H1 (cell line): Measurements from ENCODE around the gene DGKI. TPM values are rescaled to one million over a fixed set of nuclear protein-coding genes. Genes with fewer than 3 reads are reported as not detected.

Experiments used
- CTCF ChIA-PET: fragments of 300-600 bp; sonication (Branson Sonifier 250); formaldehyde crosslinking; loops from one replicate; lab custom pipeline; 2021; ENCODE audit not compliant: partially characterized antibody; lab: Charles Lee
- POLR2A ChIA-PET: fragments of 300-600 bp; sonication (Branson Sonifier 250); formaldehyde crosslinking; loops from one replicate; lab custom pipeline; 2021; ENCODE audit warnings: inconsistent platforms; ENCODE audit not compliant: partially characterized antibody; lab: Charles Lee
- DNase-seq, 2 experiments: peaks; one replicate each; pipeline versions ENCODE4 v3.0.0 to v3.0.0-alpha.2; 2010 to 2022; ENCODE audit warnings: low spot score in 2 of 2, low read depth in 1 of 2, mixed read lengths in 1 of 2
- FAIRE-seq: peaks from 2 replicates; lab custom pipeline; 2011; peaks lifted over from hg19 to GRCh38; lab: Jason Lieb, UNC
- H2AFZ ChIP-seq: 2 replicates; pipeline ENCODE4 v1.8.1; 2012; ENCODE audit warnings: low read length, inconsistent platforms
- H2AK5ac ChIP-seq: 2 replicates; pipeline ENCODE4 v1.6.1; 2013; ENCODE audit warnings: low read depth, low read length
- H2BK120ac ChIP-seq: replicated peaks from 2 replicates; pipeline ENCODE3; 2013; ENCODE audit warnings: low read depth, low read length, inconsistent platforms
- H2BK12ac ChIP-seq: 2 replicates; pipeline ENCODE4 v1.6.1; 2013; ENCODE audit warnings: low read depth, low read length
- H2BK15ac ChIP-seq: 2 replicates; pipeline ENCODE4 v1.6.1; 2013; ENCODE audit warnings: low read length
- H2BK20ac ChIP-seq: 2 replicates; pipeline ENCODE4 v1.6.1; 2013; ENCODE audit warnings: low read length
- H2BK5ac ChIP-seq: 2 replicates; pipeline ENCODE4 v1.6.1; 2013; ENCODE audit warnings: low read depth, low read length
- H3K14ac ChIP-seq: 2 replicates; pipeline ENCODE4 v1.6.1; 2013; ENCODE audit warnings: inconsistent platforms; ENCODE audit not compliant: insufficient read length
- H3K18ac ChIP-seq: 2 replicates; pipeline ENCODE4 v1.6.1; 2013; ENCODE audit warnings: low read length; ENCODE audit errors: extremely low read depth
- H3K23ac ChIP-seq: 2 replicates; pipeline ENCODE4 v1.6.1; 2013; ENCODE audit warnings: inconsistent platforms; ENCODE audit not compliant: insufficient read length
- H3K23me2 ChIP-seq: 2 replicates; pipeline ENCODE4 v1.6.1; 2013; ENCODE audit warnings: low read depth, low read length
- H3K27ac ChIP-seq: 2 replicates; pipeline ENCODE4 v1.6.1; 2011; ENCODE audit warnings: low read depth, low read length, inconsistent platforms
- H3K27me3 ChIP-seq, 4 experiments: replicated peaks in 1 of 4; 1 replicate in 1 of 4; 2 replicates in 3 of 4; pipeline versions ENCODE4 v1.6.1 to v1.8.1; 2011 to 2013; ENCODE audit warnings: low read length in 3 of 4, mild to moderate bottlenecking in 3 of 4, inconsistent platforms in 2 of 4, mixed read lengths in 2 of 4, moderate library complexity in 1 of 4; ENCODE audit not compliant: control insufficient read depth in 3 of 4, insufficient read depth in 3 of 4; ENCODE audit errors: extremely low read depth in 1 of 4
- H3K36me3 ChIP-seq, 4 experiments: 2 replicates each; pipeline versions ENCODE4 v1.6.1 to v1.8.1; 2011 to 2013; ENCODE audit warnings: mild to moderate bottlenecking in 4 of 4, low read length in 3 of 4, moderate library complexity in 2 of 4, control low read depth in 1 of 4, inconsistent platforms in 1 of 4; ENCODE audit not compliant: insufficient read depth in 4 of 4, control insufficient read depth in 2 of 4
- H3K4ac ChIP-seq: replicated peaks from 2 replicates; pipeline ENCODE3; 2013; ENCODE audit warnings: low read length, low read depth, mixed read lengths, inconsistent platforms; ENCODE audit not compliant: insufficient read length
- H3K4me1 ChIP-seq, 4 experiments: replicated peaks in 1 of 4; 1 replicate in 1 of 4; 2 replicates in 3 of 4; pipeline versions ENCODE4 v1.6.1 to v1.8.1; 2011 to 2013; ENCODE audit warnings: low read length in 3 of 4, inconsistent platforms in 2 of 4, mixed read lengths in 1 of 4; ENCODE audit not compliant: insufficient read depth in 4 of 4, control insufficient read depth in 3 of 4
- H3K4me2 ChIP-seq, 2 experiments: 2 replicates each; pipeline versions ENCODE4 v1.6.1 to v1.8.1; 2011 to 2013; ENCODE audit warnings: low read depth in 2 of 2, low read length in 2 of 2, control low read depth in 1 of 2, inconsistent platforms in 1 of 2, mild to moderate bottlenecking in 1 of 2; ENCODE audit not compliant: insufficient read depth in 1 of 2
- H3K4me3 ChIP-seq, 4 experiments: fragments of 200-600, 300-600 bp in 1 of 4; sonication (generic), shearing (Covaris generic), sonication (Bioruptor Twin) in 1 of 4; 2 replicates each; pipeline versions ENCODE4 v1.5.1 to v1.8.1; 2011 to 2016; ENCODE audit warnings: low read length in 4 of 4, low read depth in 3 of 4, control low read depth in 2 of 4, inconsistent platforms in 2 of 4, mild to moderate bottlenecking in 2 of 4, mixed read lengths in 1 of 4, moderate library complexity in 1 of 4; ENCODE audit not compliant: insufficient read depth in 2 of 4; ENCODE audit errors: extremely low read depth in 1 of 4
- H3K56ac ChIP-seq: replicated peaks from 2 replicates; pipeline ENCODE3; 2013; ENCODE audit warnings: low read depth, mild to moderate bottlenecking, mixed read lengths, low read length, inconsistent platforms; ENCODE audit not compliant: insufficient read length
- H3K79me1 ChIP-seq: 2 replicates; pipeline ENCODE4 v1.6.1; 2013; ENCODE audit warnings: low read depth, low read length, control low read depth
- H3K79me2 ChIP-seq, 2 experiments: 2 replicates each; pipeline versions ENCODE4 v1.6.1 to v1.8.1; 2012 to 2013; ENCODE audit warnings: low read length in 2 of 2, mild to moderate bottlenecking in 2 of 2, inconsistent platforms in 1 of 2; ENCODE audit not compliant: insufficient read depth in 2 of 2, control insufficient read depth in 1 of 2
- H3K9ac ChIP-seq, 4 experiments: replicated peaks in 1 of 4; 1 replicate in 1 of 4; 2 replicates in 3 of 4; pipeline versions ENCODE4 v1.6.1 to v1.8.1; 2011 to 2013; ENCODE audit warnings: low read depth in 3 of 4, low read length in 3 of 4, control low read depth in 2 of 4, mild to moderate bottlenecking in 2 of 4, moderate library complexity in 2 of 4, inconsistent platforms in 1 of 4; ENCODE audit errors: extremely low read depth in 1 of 4
- H3K9me3 ChIP-seq, 2 experiments: 2 replicates each; pipeline versions ENCODE4 v1.6.1 to v1.8.1; 2012 to 2013; ENCODE audit warnings: mild to moderate bottlenecking in 2 of 2, moderate library complexity in 2 of 2, control low read depth in 1 of 2, inconsistent platforms in 1 of 2, low read depth in 1 of 2, low read length in 1 of 2, mixed read lengths in 1 of 2; ENCODE audit not compliant: insufficient read depth in 2 of 2
- H4K20me1 ChIP-seq, 2 experiments: replicated peaks in 1 of 2; 2 replicates each; pipeline versions ENCODE3 to v1.8.1; 2011 to 2013; ENCODE audit warnings: inconsistent platforms in 2 of 2, low read length in 2 of 2, mild to moderate bottlenecking in 1 of 2; ENCODE audit not compliant: insufficient read depth in 2 of 2, control insufficient read depth in 1 of 2
- H4K5ac ChIP-seq: 2 replicates; pipeline ENCODE4 v1.6.1; 2013; ENCODE audit warnings: low read length, low read depth, mixed read lengths, inconsistent platforms; ENCODE audit not compliant: insufficient read length
- H4K8ac ChIP-seq: 2 replicates; pipeline ENCODE4 v1.8.0; 2013; ENCODE audit warnings: mild to moderate bottlenecking, moderate library complexity, low read length, inconsistent platforms; ENCODE audit not compliant: insufficient read depth; ENCODE audit errors: extremely low read depth
- H4K91ac ChIP-seq: replicated peaks from 2 replicates; pipeline ENCODE3; 2013; ENCODE audit warnings: low read length, mixed read lengths, inconsistent platforms; ENCODE audit not compliant: insufficient read length
- BCL11A ChIP-seq, 2 experiments: IDR thresholded peaks; one replicate each; pipeline ENCODE4 v1.6.1; 2011; ENCODE audit warnings: low read depth in 2 of 2, low read length in 2 of 2, mild to moderate bottlenecking in 2 of 2
- EZH2 ChIP-seq: fragments of 200-600 bp; sonication (generic); IDR thresholded peaks from 2 replicates; pipeline ENCODE4 v1.7.1; 2012; ENCODE audit warnings: low read depth, mild to moderate bottlenecking, moderate library complexity, low read length, inconsistent platforms; ENCODE audit not compliant: severe bottlenecking
- GABPA ChIP-seq: IDR thresholded peaks from 2 replicates; pipeline ENCODE4 v1.6.1; 2011; ENCODE audit warnings: mild to moderate bottlenecking, low read length, moderate library complexity, borderline replicate concordance; ENCODE audit not compliant: insufficient read depth
- JUND ChIP-seq: IDR thresholded peaks from 2 replicates; pipeline ENCODE4 v1.6.1; 2011; ENCODE audit warnings: mild to moderate bottlenecking, improper control_type of control experiment, low read length
- KDM4A ChIP-seq: IDR thresholded peaks from one replicate; pipeline ENCODE4 v1.7.1; 2012; ENCODE audit warnings: low read depth, mild to moderate bottlenecking, moderate library complexity, low read length, inconsistent platforms; ENCODE audit not compliant: severe bottlenecking
- POLR2AphosphoS5 ChIP-seq: IDR thresholded peaks from 2 replicates; pipeline ENCODE4 v1.6.1; 2011; ENCODE audit warnings: low read depth, low read length
- POU5F1 ChIP-seq: IDR thresholded peaks from 2 replicates; pipeline ENCODE4 v1.6.1; 2011; ENCODE audit warnings: low read depth, mild to moderate bottlenecking, low read length, moderate library complexity
- SP2 ChIP-seq: IDR thresholded peaks from 2 replicates; pipeline ENCODE4 v1.6.1; 2012; ENCODE audit warnings: mild to moderate bottlenecking, low read length, inconsistent platforms
- TCF12 ChIP-seq: IDR thresholded peaks from 2 replicates; pipeline ENCODE4 v1.6.1; 2011; ENCODE audit warnings: low read depth, mild to moderate bottlenecking, low read length
- WGBS, 2 experiments: shearing (Covaris generic) in 1 of 2; methylation state at CpG; one replicate each; pipeline versions ENCODE4 v1.1.6 to v1.1.7; 2013 to 2015; ENCODE audit warnings: low lambda C conversion rate in 2 of 2, mixed read lengths in 2 of 2, inconsistent platforms in 1 of 2, low coverage in 1 of 2, missing lambda C conversion rate in 1 of 2; ENCODE audit not compliant: insufficient replicate concordance in 2 of 2, insufficient coverage in 1 of 2, insufficient read length in 1 of 2; ENCODE audit errors: extremely low coverage in 1 of 2, missing lambda C conversion rate in 1 of 2; 5-methylcytosine and 5-hydroxymethylcytosine counted together
- polyA plus RNA-seq, 7 experiments: library from polyadenylated mRNA; depleted of rRNA in 3 of 7; stranded (reverse) in 5 of 7; unstranded in 2 of 7; fragments of >200 nt in 5 of 7; fragments of 200-250 nt in 2 of 7; gene quantifications; 1 replicate in 5 of 7; 2 replicates in 1 of 7; 4 replicates in 1 of 7; pipeline versions ENCODE4 v1.2.1 to v1.2.3, GENCODE V29; 2011 to 2013; ENCODE audit warnings: missing spikeins in 2 of 7, mixed read lengths in 2 of 7
- total RNA-seq: library from RNA; stranded (reverse); fragmentation: NEBNext Ultra II Directional; extraction: Animal tissue kit (Norgen Biotek cat#: 25700); gene quantifications from 2 replicates; pipeline ENCODE4 v1.2.1, GENCODE V29; 2021
- TF ChIP-seq, protein P1 (sequence below): IDR thresholded peaks from 2 replicates; pipeline ENCODE4 v1.6.1; 2012; ENCODE audit warnings: inconsistent platforms
- TF ChIP-seq, protein P2 (sequence below), 3 experiments: IDR thresholded peaks; 1 replicate in 2 of 3; 2 replicates in 1 of 3; pipeline versions ENCODE4 v1.5.1 to v1.6.1; 2011; ENCODE audit warnings: low read length in 3 of 3, mild to moderate bottlenecking in 3 of 3, inconsistent platforms in 2 of 3, low read depth in 1 of 3, moderate library complexity in 1 of 3; ENCODE audit not compliant: insufficient read depth in 1 of 3; ENCODE audit errors: control extremely low read depth in 1 of 3

The DGKI gene
- total and polyA plus RNA-seq, 2 of the 8 experiments (the other 6 are each of a cell fraction or from before 2014, with no cell fraction given): 0.20 to 0.71 TPM

DNA sequence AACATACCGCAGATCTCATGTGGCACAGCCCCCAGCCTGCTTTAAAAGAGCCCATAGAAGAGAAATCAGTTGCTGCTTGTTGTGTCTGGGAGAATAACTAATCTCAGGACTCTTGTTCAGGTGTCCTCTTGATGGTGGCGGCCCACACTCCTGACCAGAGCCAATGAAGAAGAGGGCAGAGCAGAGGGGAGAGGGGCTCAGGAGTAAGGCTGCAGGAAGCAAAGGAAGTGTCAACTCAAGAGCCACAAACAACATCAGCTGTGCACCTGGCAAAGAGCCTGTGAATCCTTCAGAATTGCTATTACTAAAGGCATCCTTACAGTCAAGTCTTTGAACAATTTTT is 443.4 kb downstream of the DGKI start:
- FAIRE-seq: no peak

More for the DNA sequence above, 443.4 kb downstream of the DGKI start:
- Histone ChIP-seq H2AK5ac (no peak overlapping the region), H2AFZ (peak overlapping the region; percentile 73), H3K4me1 (peaks cover 0 to 7% (median 3%) of the 10 kb centered on the region in 4 experiments; a peak in 3 of 7 replicates), H4K5ac (no peak overlapping the region), H3K27ac (no peak overlapping the region), H2BK12ac (peak overlapping the region; percentile 64; the same call in 1 of the 2 replicates), H2BK20ac (no peak overlapping the region), H3K36me3 (no peaks in the 10 kb centered on the region; a peak in 1 of 8 replicates), H4K91ac (peak overlapping the region; percentile 12), H4K20me1 (no peaks in the 10 kb centered on the region), H3K27me3 (no peaks in the 10 kb centered on the region), H3K14ac (no peak overlapping the region), H2BK15ac (peak overlapping the region; percentile 65; the same call in 1 of the 2 replicates), H3K79me2 (no peaks in the 10 kb centered on the region), H3K4ac (no peak overlapping the region), H3K4me2 (peak overlapping the region; percentile 70 to 84), H3K18ac (peak overlapping the region; percentile 40; the same call in 1 of the 2 replicates), H3K9ac (no peak overlapping the region), H3K79me1 (no peaks in the 10 kb centered on the region), H2BK5ac (no peak overlapping the region), H3K4me3 (peak overlapping the region; percentile 14 to 52 (median 26); a peak in 7 of 8 replicates)
- CTCF ChIA-PET: no interaction called here
- DNase-seq: no peak
- TF ChIP-seq BCL11A (IDR thresholded peaks at IDR 0.05; ENCODE audit: low read depth in 2 of 2, low read length in 2 of 2) (no peak), JUND (no peak), POLR2AphosphoS5 (no peak), SP2 (no peak), EZH2 (no peak), POU5F1 (no peak), KDM4A (no peak), GABPA (no peak), TCF12 (no peak)
- TF ChIP-seq, protein P1, sequence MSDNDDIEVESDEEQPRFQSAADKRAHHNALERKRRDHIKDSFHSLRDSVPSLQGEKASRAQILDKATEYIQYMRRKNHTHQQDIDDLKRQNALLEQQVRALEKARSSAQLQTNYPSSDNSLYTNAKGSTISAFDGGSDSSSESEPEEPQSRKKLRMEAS: no peak
- TF ChIP-seq, protein P2, sequence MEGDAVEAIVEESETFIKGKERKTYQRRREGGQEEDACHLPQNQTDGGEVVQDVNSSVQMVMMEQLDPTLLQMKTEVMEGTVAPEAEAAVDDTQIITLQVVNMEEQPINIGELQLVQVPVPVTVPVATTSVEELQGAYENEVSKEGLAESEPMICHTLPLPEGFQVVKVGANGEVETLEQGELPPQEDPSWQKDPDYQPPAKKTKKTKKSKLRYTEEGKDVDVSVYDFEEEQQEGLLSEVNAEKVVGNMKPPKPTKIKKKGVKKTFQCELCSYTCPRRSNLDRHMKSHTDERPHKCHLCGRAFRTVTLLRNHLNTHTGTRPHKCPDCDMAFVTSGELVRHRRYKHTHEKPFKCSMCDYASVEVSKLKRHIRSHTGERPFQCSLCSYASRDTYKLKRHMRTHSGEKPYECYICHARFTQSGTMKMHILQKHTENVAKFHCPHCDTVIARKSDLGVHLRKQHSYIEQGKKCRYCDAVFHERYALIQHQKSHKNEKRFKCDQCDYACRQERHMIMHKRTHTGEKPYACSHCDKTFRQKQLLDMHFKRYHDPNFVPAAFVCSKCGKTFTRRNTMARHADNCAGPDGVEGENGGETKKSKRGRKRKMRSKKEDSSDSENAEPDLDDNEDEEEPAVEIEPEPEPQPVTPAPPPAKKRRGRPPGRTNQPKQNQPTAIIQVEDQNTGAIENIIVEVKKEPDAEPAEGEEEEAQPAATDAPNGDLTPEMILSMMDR (IDR thresholded peaks at IDR 0.05; ENCODE audit: control extremely low read depth in 1 of 3, insufficient read depth in 1 of 3, low read depth in 1 of 3, low read length in 3 of 3): no peak
- TF ChIP-seq, all 59 proteins: peak for 0
- no peak overlapping the region for H4K8ac ChIP-seq
- WGBS, 2 experiments: 13% methylated on average over 2 of the region's 2 CpGs; no CpG with 5 or more reads in 1 of the 2 experiments
- H3K23ac ChIP-seq: no peak overlapping the region
- H3K9me3 ChIP-seq: no peaks in the 10 kb centered on the region; a peak in 1 of 4 replicates
- H3K23me2 ChIP-seq: no peaks in the 10 kb centered on the region
- no peak overlapping the region for H3K56ac ChIP-seq
- no peak overlapping the region for H2BK120ac ChIP-seq
- POLR2A ChIA-PET: no interaction called here
